A549 (cell line): ENCODE data around the gene KRTAP4-1. TPM values are rescaled to one million over a fixed set of nuclear protein-coding genes. Genes with fewer than 3 reads are reported as not detected.

ENCODE experiments used
- ATAC-seq, 2 experiments: fragments of 200-7000 bp in 1 of 2; fragments of >200 bp in 1 of 2; cut with Nextera tagmentation in 1 of 2; cut with Tn5 transposase in 1 of 2; 3 replicates each; pipeline versions ENCODE4 v1.8.0 to v1.9.1; 2018 to 2020; ENCODE audit warnings: mild to moderate bottlenecking in 1 of 2, moderate library complexity in 1 of 2
- CTCF ChIA-PET: fragments of 300-600 bp; sonication (Branson Sonifier 250); formaldehyde crosslinking; extraction: SDS; loops from one replicate; lab custom pipeline; 2021; ENCODE audit warnings: antibody characterized with exemption, inconsistent platforms; lab: Yijun Ruan, JAX
- POLR2A ChIA-PET: fragments of 350-600 bp; formaldehyde crosslinking; extraction: SDS; loops from one replicate; lab custom pipeline; 2021; ENCODE audit warnings: antibody characterized with exemption, inconsistent platforms; lab: Yijun Ruan, JAX
- DNase-seq, 2 experiments: peaks; one replicate each; pipeline versions ENCODE4 v3.0.0 to v3.0.0-alpha.2; 2011 to 2016; ENCODE audit warnings: low read depth in 1 of 2, low spot score in 1 of 2
- FAIRE-seq: peaks from 2 replicates; lab custom pipeline; 2011; peaks lifted over from hg19 to GRCh38; lab: Jason Lieb, UNC
- H3K27ac ChIP-seq, 2 experiments: fragments of >200 bp; sonication (Bioruptor Twin); formaldehyde crosslinking; 3 replicates each; pipeline ENCODE4 v1.5.1; 2016 to 2017
- H3K4me1 ChIP-seq: fragments of >200 bp; sonication (Bioruptor Twin); formaldehyde crosslinking; 3 replicates; pipeline ENCODE4 v1.6.1; 2016
- H3K4me2 ChIP-seq: fragments of >200 bp; sonication (Bioruptor Twin); formaldehyde crosslinking; 3 replicates; pipeline ENCODE4 v1.6.1; 2016
- H3K4me3 ChIP-seq: fragments of >200 bp; sonication (Bioruptor Twin); formaldehyde crosslinking; 3 replicates; pipeline ENCODE4 v1.5.1; 2016
- H3K9me3 ChIP-seq: fragments of >200 bp; sonication (Bioruptor Twin); formaldehyde crosslinking; 3 replicates; pipeline ENCODE4 v1.6.1; 2016
- BHLHE40 ChIP-seq: IDR thresholded peaks from 2 replicates; pipeline ENCODE4 v1.6.1; 2012; ENCODE audit warnings: low read depth, low read length, inconsistent platforms
- CBX2 ChIP-seq: fragments of 200-600 bp; sonication (generic); IDR thresholded peaks from 2 replicates; pipeline ENCODE4 v1.6.1; 2016; ENCODE audit warnings: low read depth, mild to moderate bottlenecking, borderline replicate concordance
- CEBPB ChIP-seq, 2 experiments: fragments of >200 bp in 1 of 2; sonication (Bioruptor Twin) in 1 of 2; formaldehyde crosslinking in 1 of 2; IDR thresholded peaks; 2 replicates each; pipeline ENCODE4 v1.6.1; 2012 to 2016
- CHD2 ChIP-seq: fragments of 150-350 bp; IDR thresholded peaks from 2 replicates; pipeline ENCODE4 v1.6.1; 2014; ENCODE audit warnings: low read length; ENCODE audit not compliant: partially characterized antibody
- CHD4 ChIP-seq: fragments of 200-600 bp; sonication (generic); IDR thresholded peaks from 2 replicates; pipeline ENCODE4 v1.6.1; 2016; ENCODE audit warnings: antibody characterized with exemption, mild to moderate bottlenecking, borderline replicate concordance
- EHF ChIP-seq: fragments of 250-450 bp; sonication (Bioruptor Pico); IDR thresholded peaks from 2 replicates; pipeline ENCODE4 v1.5.0; 2020; ENCODE audit warnings: mild to moderate bottlenecking
- EP300 ChIP-seq, 2 experiments: fragments of >200 bp; sonication (Bioruptor Twin); formaldehyde crosslinking; IDR thresholded peaks; 2 replicates in 1 of 2; 3 replicates in 1 of 2; pipeline ENCODE4 v1.6.1; 2016 to 2017
- ESRRA ChIP-seq: fragments of 150-350 bp; IDR thresholded peaks from 2 replicates; pipeline ENCODE4 v1.6.1; 2014; ENCODE audit warnings: mild to moderate bottlenecking, low read length, borderline replicate concordance
- FOSB ChIP-seq: fragments of 250-450 bp; sonication (Bioruptor Pico); IDR thresholded peaks from 2 replicates; pipeline ENCODE4 v1.5.0; 2020; ENCODE audit warnings: mild to moderate bottlenecking, moderate library complexity
- FOXS1 ChIP-seq: fragments of 250-450 bp; sonication (Bioruptor Pico); IDR thresholded peaks from 2 replicates; pipeline ENCODE4 v1.5.0; 2020; ENCODE audit warnings: mild to moderate bottlenecking, moderate library complexity
- HDAC2 ChIP-seq: fragments of 200-600 bp; sonication (generic); IDR thresholded peaks from 2 replicates; pipeline ENCODE4 v1.6.1; 2016
- HOXB13 ChIP-seq: fragments of 250-450 bp; sonication (Bioruptor Pico); IDR thresholded peaks from 2 replicates; pipeline ENCODE4 v1.5.0; 2020; ENCODE audit warnings: low read depth, mild to moderate bottlenecking, moderate library complexity
- HOXB5 ChIP-seq: fragments of 250-450 bp; sonication (Bioruptor Pico); IDR thresholded peaks from 2 replicates; pipeline ENCODE4 v1.5.0; 2020; ENCODE audit warnings: mild to moderate bottlenecking, moderate library complexity
- JUNB ChIP-seq: fragments of >200 bp; sonication (Bioruptor Twin); formaldehyde crosslinking; IDR thresholded peaks from 2 replicates; pipeline ENCODE4 v1.6.1; 2016
- MAFK ChIP-seq: fragments of 450-650 bp; IDR thresholded peaks from 2 replicates; pipeline ENCODE4 v1.6.1; 2014; ENCODE audit not compliant: partially characterized antibody
- MAZ ChIP-seq: fragments of 150-350 bp; IDR thresholded peaks from 2 replicates; pipeline ENCODE4 v1.6.1; 2014; ENCODE audit warnings: antibody characterized with exemption, low read depth, low read length, borderline replicate concordance
- NFE2L2 ChIP-seq: fragments of 150-350 bp; conservative IDR thresholded peaks from 2 replicates; pipeline ENCODE4 v1.6.1; 2014; ENCODE audit warnings: low read length
- NR3C1 ChIP-seq: fragments of >200 bp; sonication (Bioruptor Twin); formaldehyde crosslinking; IDR thresholded peaks from 3 replicates; pipeline ENCODE4 v1.6.1; 2017
- PHF8 ChIP-seq: fragments of 200-600 bp; sonication (generic); IDR thresholded peaks from 2 replicates; pipeline ENCODE4 v1.6.1; 2016; ENCODE audit warnings: low read depth, mild to moderate bottlenecking, antibody characterized with exemption, moderate library complexity, borderline replicate concordance
- RAD21 ChIP-seq, 2 experiments: fragments of >200 bp in 1 of 2; sonication (Bioruptor Twin) in 1 of 2; formaldehyde crosslinking in 1 of 2; IDR thresholded peaks in 1 of 2; conservative IDR thresholded peaks in 1 of 2; 2 replicates in 1 of 2; 3 replicates in 1 of 2; pipeline ENCODE4 v1.6.1; 2012 to 2018; ENCODE audit warnings: inconsistent platforms in 1 of 2
- RARB ChIP-seq: fragments of 250-450 bp; sonication (Bioruptor Pico); IDR thresholded peaks from 2 replicates; pipeline ENCODE4 v1.8.0; 2021; ENCODE audit warnings: mild to moderate bottlenecking, moderate library complexity
- RCOR1 ChIP-seq: fragments of 150-350 bp; IDR thresholded peaks from 2 replicates; pipeline ENCODE4 v1.6.1; 2014; ENCODE audit warnings: antibody characterized with exemption, low read length, low read depth
- RFX5 ChIP-seq: fragments of 450-650 bp; IDR thresholded peaks from 2 replicates; pipeline ENCODE4 v1.7.1; 2014; ENCODE audit warnings: antibody characterized with exemption, mild to moderate bottlenecking, moderate library complexity
- SMC3 ChIP-seq: fragments of >200 bp; sonication (Bioruptor Twin); formaldehyde crosslinking; IDR thresholded peaks from 3 replicates; pipeline ENCODE4 v1.6.1; 2018; ENCODE audit warnings: inconsistent platforms
- SREBF2 ChIP-seq: fragments of 450-650 bp; IDR thresholded peaks from 2 replicates; pipeline ENCODE4 v1.6.1; 2014; ENCODE audit warnings: mild to moderate bottlenecking, moderate library complexity
- TP53 ChIP-seq: fragments of 250-450 bp; sonication (Bioruptor Pico); IDR thresholded peaks from 2 replicates; pipeline ENCODE4 v1.5.0; 2021; ENCODE audit warnings: mild to moderate bottlenecking, moderate library complexity
- ZC3H11A ChIP-seq: fragments of 450-650 bp; IDR thresholded peaks from 2 replicates; pipeline ENCODE4 v1.6.1; 2014; ENCODE audit warnings: antibody characterized with exemption, mild to moderate bottlenecking
- ZNF302 ChIP-seq: fragments of 250-450 bp; sonication (Bioruptor Pico); IDR thresholded peaks from 2 replicates; pipeline ENCODE4 v1.9.0; 2021; ENCODE audit warnings: inconsistent platforms, mild to moderate bottlenecking, moderate library complexity
- WGBS: methylation state at CpG from one replicate; pipeline ENCODE4 v1.1.6; 2017; ENCODE audit errors: missing lambda C conversion rate; 5-methylcytosine and 5-hydroxymethylcytosine counted together
- polyA plus RNA-seq, 4 experiments: library from polyadenylated mRNA; depleted of rRNA in 3 of 4; stranded (reverse); fragments of >200 nt; fragmentation: RNase III in 1 of 4; extraction: RNeasy Plus Mini Kit Qiagen cat#74134 plus additional on column Dnase treatment in 1 of 4; gene quantifications; 2 replicates in 3 of 4; 3 replicates in 1 of 4; pipeline ENCODE4 v1.2.3, GENCODE V29; 2011 to 2017
- TF ChIP-seq, protein P1 (sequence below): IDR thresholded peaks from 2 replicates; pipeline ENCODE4 v1.6.1; 2012
- TF ChIP-seq, protein P2 (sequence below): IDR thresholded peaks from 2 replicates; pipeline ENCODE4 v1.6.1; 2012; ENCODE audit warnings: low read depth, borderline replicate concordance
- TF ChIP-seq, protein P3 (sequence below): fragments of 250-450 bp; sonication (Bioruptor Pico); IDR thresholded peaks from 2 replicates; pipeline ENCODE4 v1.5.0; 2020; ENCODE audit warnings: low read depth, mild to moderate bottlenecking, moderate library complexity
- TF ChIP-seq, protein P4 (sequence below): fragments of >200 bp; sonication (Bioruptor Twin); formaldehyde crosslinking; IDR thresholded peaks from 3 replicates; pipeline ENCODE4 v1.6.1; 2016

Gene KRTAP4-1
- polyA plus RNA-seq, 2 of the 4 experiments (the other 2 are of a cell fraction), result 0.12 to 0.32 TPM

DNA sequence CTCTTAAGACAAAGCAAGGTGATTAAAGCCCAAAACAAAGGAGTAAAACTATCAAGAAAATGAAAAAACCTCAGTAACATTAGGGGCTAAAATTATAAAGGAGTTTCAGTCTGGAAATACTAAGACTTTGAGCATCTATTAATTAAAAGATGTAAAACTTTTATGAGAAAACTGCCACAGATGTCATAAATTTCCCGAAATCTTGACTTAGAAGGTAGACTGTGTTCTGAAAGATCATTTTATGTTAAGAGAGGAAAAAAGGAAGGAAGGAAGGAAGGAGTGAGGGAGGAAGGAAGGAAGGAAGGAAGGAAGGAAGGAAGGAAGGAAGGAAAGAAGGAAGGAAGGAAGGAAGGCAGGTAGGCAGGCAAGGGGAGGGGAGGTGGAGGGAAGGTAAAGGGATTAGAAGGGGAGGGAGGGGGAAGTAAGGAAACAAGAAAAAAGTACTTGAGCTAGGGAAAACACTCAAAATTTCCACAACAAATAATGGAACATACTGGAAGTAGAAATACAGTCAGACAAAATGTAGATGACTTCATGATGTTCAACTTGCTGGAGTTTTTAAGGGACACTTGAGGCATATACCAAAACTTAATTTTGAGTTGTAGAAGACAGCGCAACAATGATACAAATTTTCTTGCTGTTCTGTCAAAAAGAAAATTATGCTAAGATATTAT lies 37.0 kb downstream of the KRTAP4-1 start:
- FAIRE-seq (no peak), ATAC-seq (no peak), DNase-seq (no peak)
- 75% methylated on average over 2 of the region's 2 CpGs for WGBS
- no peaks in the 10 kb centered on the region for H3K4me1 ChIP-seq
- ChIA-PET POLR2A (no interaction called here), CTCF (interaction anchor here (0.6 to 0.8 kb wide), 2 partner anchors 12 to 75 kb away, joined by 3 read pairs; no protein-coding TSS in a partner anchor)
- TF ChIP-seq RFX5, result no peak
- TF ChIP-seq RARB, result no peak
- TF ChIP-seq RCOR1, result no peak
- TF ChIP-seq CEBPB (IDR thresholded peaks at IDR 0.05), result no peak
- no peak for TF ChIP-seq EP300 (IDR thresholded peaks at IDR 0.05)
- TF ChIP-seq TP53 (CRISPR knock-in tag), result no peak
- no peak for TF ChIP-seq ZNF302 (CRISPR knock-in tag)
- TF ChIP-seq SREBF2, result no peak
- TF ChIP-seq JUNB, result no peak
- TF ChIP-seq HDAC2, result no peak
- no peak for TF ChIP-seq FOXS1 (CRISPR knock-in tag)
- no peak for TF ChIP-seq MAZ
- no peak for TF ChIP-seq BHLHE40
- H3K4me2 ChIP-seq, result no peak overlapping the region
- no peak overlapping the region for H3K4me3 ChIP-seq
- H3K9me3 ChIP-seq, result peaks cover 9% of the 10 kb centered on the region; the same call in 2 of the 3 replicates
- no peak overlapping the region for H3K27ac ChIP-seq

DNA sequence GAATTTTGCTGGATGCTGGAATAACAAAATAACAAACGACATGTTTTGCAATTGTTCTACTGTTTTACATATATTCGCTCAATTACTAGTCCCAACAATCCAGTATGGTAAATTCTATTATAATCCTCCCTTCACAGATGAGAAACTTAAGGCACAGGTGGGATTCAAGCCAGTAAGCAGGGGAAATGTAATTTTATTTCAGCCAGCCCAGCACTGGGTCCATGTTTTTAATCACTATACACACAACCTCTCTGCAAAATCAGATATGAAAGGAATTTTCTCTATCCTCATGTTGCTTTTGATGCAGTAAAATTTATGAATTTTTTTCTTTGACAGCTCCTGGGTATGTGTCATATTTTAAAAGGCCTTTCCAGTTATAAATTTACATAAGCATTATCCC lies 39.5 kb downstream of the KRTAP4-1 start:
- CTCF ChIA-PET, result no interaction called here
- Histone ChIP-seq H3K9me3 (peaks cover 31% of the 10 kb centered on the region), H3K4me2 (no peak overlapping the region), H3K4me1 (no peaks in the 10 kb centered on the region), H3K4me3 (no peak overlapping the region), H3K27ac (no peak overlapping the region)
- DNase-seq, result no peak
- no peak for ATAC-seq
- no peak for FAIRE-seq
- POLR2A ChIA-PET, result no interaction called here
- WGBS, result 49% methylated on average over 2 of the region's 2 CpGs
- TF ChIP-seq ESRRA, result no peak
- TF ChIP-seq, protein P1, sequence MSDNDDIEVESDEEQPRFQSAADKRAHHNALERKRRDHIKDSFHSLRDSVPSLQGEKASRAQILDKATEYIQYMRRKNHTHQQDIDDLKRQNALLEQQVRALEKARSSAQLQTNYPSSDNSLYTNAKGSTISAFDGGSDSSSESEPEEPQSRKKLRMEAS, result no peak
- TF ChIP-seq, protein P2, sequence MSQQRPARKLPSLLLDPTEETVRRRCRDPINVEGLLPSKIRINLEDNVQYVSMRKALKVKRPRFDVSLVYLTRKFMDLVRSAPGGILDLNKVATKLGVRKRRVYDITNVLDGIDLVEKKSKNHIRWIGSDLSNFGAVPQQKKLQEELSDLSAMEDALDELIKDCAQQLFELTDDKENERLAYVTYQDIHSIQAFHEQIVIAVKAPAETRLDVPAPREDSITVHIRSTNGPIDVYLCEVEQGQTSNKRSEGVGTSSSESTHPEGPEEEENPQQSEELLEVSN, result no peak
- TF ChIP-seq MAFK, result no peak
- TF ChIP-seq NFE2L2, result no peak
- TF ChIP-seq HOXB5 (CRISPR knock-in tag), result no peak
- TF ChIP-seq HDAC2, result no peak
- TF ChIP-seq, protein P3, sequence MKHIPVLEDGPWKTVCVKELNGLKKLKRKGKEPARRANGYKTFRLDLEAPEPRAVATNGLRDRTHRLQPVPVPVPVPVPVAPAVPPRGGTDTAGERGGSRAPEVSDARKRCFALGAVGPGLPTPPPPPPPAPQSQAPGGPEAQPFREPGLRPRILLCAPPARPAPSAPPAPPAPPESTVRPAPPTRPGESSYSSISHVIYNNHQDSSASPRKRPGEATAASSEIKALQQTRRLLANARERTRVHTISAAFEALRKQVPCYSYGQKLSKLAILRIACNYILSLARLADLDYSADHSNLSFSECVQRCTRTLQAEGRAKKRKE (CRISPR knock-in tag), result no peak
- TF ChIP-seq RAD21 (conservative IDR thresholded peaks at IDR 0.05 in 1 of 2, IDR thresholded peaks at IDR 0.05 in 1 of 2), result no peak
- no peak for TF ChIP-seq PHF8
- no peak for TF ChIP-seq ZC3H11A
- no peak for TF ChIP-seq CHD2
- no peak for TF ChIP-seq CBX2
- TF ChIP-seq, protein P4, sequence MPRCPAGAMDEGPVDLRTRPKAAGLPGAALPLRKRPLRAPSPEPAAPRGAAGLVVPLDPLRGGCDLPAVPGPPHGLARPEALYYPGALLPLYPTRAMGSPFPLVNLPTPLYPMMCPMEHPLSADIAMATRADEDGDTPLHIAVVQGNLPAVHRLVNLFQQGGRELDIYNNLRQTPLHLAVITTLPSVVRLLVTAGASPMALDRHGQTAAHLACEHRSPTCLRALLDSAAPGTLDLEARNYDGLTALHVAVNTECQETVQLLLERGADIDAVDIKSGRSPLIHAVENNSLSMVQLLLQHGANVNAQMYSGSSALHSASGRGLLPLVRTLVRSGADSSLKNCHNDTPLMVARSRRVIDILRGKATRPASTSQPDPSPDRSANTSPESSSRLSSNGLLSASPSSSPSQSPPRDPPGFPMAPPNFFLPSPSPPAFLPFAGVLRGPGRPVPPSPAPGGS, result no peak
- no peak for TF ChIP-seq SMC3
- no peak for TF ChIP-seq HOXB13
- TF ChIP-seq CHD4, result no peak
- no peak for TF ChIP-seq EHF (CRISPR knock-in tag)
- no peak for TF ChIP-seq FOSB (CRISPR knock-in tag)
- TF ChIP-seq NR3C1, result no peak
